NT2/D1 (cell line): Measurements from ENCODE around the gene MXD4.
"Not testable (repeated sequence)": the region's sequence is repeated elsewhere in the genome, so short reads cannot be mapped to it uniquely, and the experiment has no call there.

Experiments
- DNase-seq: peaks from one replicate; pipeline ENCODE4 v3.0.0-alpha.2; 2011; ENCODE audit warnings: low read depth, low spot score
- H3K27me3 ChIP-seq: 2 replicates; pipeline ENCODE4 v1.6.0; 2011; ENCODE audit warnings: mild to moderate bottlenecking; ENCODE audit not compliant: insufficient read length, insufficient read depth
- H3K36me3 ChIP-seq: 2 replicates; pipeline ENCODE4 v1.6.1; 2011; ENCODE audit warnings: mild to moderate bottlenecking, low read length, mixed read lengths; ENCODE audit not compliant: insufficient read depth, insufficient read length
- H3K4me1 ChIP-seq: 2 replicates; pipeline ENCODE4 v1.5.1; 2011; ENCODE audit not compliant: insufficient read depth, insufficient read length
- H3K4me3 ChIP-seq: 2 replicates; pipeline ENCODE4 v1.5.1; 2011; ENCODE audit warnings: low read depth; ENCODE audit not compliant: insufficient read length
- H3K9ac ChIP-seq: 2 replicates; pipeline ENCODE4 v1.6.0; 2011; ENCODE audit warnings: low read depth; ENCODE audit not compliant: insufficient read length
- H3K9me3 ChIP-seq: 2 replicates; pipeline ENCODE4 v1.5.1; 2011; ENCODE audit warnings: mild to moderate bottlenecking, low read length; ENCODE audit not compliant: insufficient read depth
- SUZ12 ChIP-seq: IDR thresholded peaks from 2 replicates; pipeline ENCODE4 v1.6.1; 2011; ENCODE audit not compliant: insufficient read length, insufficient read depth; ENCODE audit errors: extremely low read depth
- YY1 ChIP-seq: IDR thresholded peaks from 2 replicates; pipeline ENCODE4 v1.6.1; 2011; ENCODE audit not compliant: insufficient read length, insufficient read depth
- ZNF274 ChIP-seq: IDR thresholded peaks from 2 replicates; pipeline ENCODE4 v1.6.1; 2011; ENCODE audit warnings: mild to moderate bottlenecking, low read depth, low read length

Gene MXD4

GRCh38 chr4:2212831-2213230 lies 49.1 kb downstream of the MXD4 start:
- no peak for DNase-seq
- H3K27me3 ChIP-seq: peaks cover 14% of the 10 kb centered on the region
- H3K4me3 ChIP-seq: no peak overlapping the region
- no peaks in the 10 kb centered on the region for H3K9me3 ChIP-seq
- H3K36me3 ChIP-seq: no peaks in the 10 kb centered on the region
- TF ChIP-seq SUZ12: no peak
- TF ChIP-seq YY1: no peak
- TF ChIP-seq ZNF274: no peak
- H3K9ac ChIP-seq: no peak overlapping the region
- H3K4me1 ChIP-seq: no peaks in the 10 kb centered on the region

GRCh38 chr4:2202789-2203188 lies 59.1 kb downstream of the MXD4 start:
- H3K36me3 ChIP-seq, H3K4me3 ChIP-seq, H3K4me1 ChIP-seq, H3K27me3 ChIP-seq, H3K9ac ChIP-seq, DNase-seq, H3K9me3 ChIP-seq: not testable (repeated sequence)
